NCI-H2196 (cell line): Measurements from ENCODE around the gene TK2.
"Not testable (repeated sequence)": the region's sequence is repeated elsewhere in the genome, so short reads cannot be mapped to it uniquely, and the experiment has no call there.

Experiments used
- DNase-seq: peaks from one replicate; lab custom pipeline; 2025; ENCODE audit not compliant: unreplicated experiment; lab: John Stamatoyannopoulos, UW

TK2 gene

DNA sequence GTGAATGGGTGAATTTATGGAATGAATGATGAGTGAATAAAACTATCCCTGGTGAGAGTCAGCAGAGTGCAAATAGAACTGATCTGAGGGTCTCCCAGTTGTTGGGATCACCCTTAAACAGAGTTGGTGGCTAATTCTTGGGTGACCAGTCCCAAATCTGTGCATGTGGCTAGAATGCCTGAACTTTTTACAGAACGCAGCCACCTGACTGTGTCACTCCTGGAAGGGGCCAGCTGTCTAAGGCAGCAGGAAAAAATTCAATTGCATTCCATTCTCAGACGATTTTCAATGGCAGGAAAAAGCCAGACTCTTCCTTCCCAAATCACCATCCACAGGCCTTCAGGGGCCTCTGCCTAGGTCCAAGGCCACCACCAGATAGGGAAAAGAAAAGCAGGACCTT is 79.4 kb downstream of the TK2 start:
- no peak for DNase-seq

DNA sequence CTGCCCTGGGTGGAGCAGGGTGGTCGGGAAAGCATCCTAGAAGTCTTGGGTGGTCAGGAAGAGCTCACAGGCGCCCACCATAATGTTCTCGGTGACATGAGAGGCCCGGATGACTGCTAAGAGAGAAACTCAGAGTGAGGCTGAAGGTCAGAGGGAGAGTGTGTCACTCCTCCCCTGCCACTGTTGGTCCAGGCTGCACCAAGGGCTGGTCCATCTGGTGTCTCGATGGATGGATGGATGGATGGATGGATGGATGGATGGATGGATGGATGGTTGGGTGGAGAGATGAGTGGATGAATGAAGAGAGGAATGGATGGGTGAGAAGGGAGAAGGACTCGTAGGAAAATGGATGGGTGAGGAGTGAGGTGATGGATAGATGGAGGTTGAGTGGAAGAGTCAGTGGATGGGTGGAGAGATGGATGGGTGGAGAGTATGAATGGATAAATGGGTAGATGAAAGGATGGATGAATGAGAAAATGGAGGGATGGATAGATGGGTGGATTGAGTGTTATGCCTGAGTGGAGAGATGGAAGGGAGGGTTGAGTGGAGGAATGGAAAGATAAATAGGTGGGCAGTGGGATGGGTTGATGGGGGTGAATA is 79.9 kb downstream of the TK2 start:
- DNase-seq, result no peak

DNA sequence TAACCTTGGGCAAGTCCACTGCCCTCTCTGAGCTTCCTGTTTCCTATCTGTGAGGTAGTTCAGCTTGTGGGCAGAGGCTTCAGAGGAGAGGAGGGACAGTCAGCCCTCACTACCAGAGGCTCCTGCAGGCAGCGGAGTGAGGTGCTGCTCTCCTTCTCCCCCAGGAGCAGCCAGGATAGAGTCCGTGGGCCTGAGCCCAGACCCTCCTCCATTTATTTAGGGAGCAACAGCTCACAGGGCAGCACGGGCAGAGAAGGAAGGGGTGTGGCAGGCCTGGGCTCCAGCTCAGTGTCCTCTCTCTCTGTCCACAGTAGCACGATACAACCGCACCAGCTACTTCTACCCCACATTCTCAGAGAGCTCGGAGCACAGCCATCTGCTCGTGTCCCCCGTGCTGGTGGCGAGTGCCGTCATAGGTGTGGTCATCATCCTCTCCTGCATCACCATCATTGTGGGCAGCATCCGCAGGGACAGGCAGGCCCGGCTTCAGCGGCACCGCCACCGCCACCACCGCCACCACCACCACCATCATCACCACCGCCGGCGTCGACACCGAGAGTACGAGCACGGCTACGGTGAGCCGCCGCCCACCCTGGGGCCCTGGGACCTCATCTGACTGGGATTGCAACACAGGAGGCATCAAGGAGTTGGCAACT is 80.5 kb downstream of the TK2 start:
- no peak for DNase-seq

DNA sequence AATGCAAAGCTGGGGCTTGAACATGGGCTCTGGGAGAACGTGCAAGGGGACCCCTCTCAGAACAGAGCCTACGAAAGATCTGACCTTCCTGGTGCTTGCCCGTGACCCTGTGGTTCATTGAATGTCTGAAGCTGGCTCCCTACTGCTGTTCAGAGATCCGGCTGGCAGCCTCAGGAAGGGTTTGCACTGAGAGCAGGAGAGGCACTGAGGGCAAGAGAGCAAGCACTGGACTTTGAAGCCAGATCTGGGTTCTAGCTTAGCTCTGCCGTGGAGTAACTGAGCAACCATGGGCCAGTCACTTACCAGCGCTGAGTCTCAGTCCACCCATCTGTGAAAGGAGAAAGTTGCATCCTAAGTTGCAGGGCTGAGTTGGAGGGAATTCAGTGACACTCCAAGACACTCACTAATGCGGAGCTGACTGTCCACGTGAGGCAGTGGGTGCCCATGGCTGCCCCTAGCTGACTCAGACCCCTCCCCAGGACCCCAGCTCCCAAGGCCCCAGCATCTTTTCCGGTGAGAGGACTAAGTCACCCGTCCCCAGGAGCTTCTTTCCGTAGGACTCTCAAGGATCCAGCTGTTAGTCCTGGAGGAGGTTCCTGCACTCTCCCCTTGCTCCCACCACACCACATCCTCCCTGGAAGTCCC is 81.5 kb downstream of the TK2 start:
- no peak for DNase-seq

DNA sequence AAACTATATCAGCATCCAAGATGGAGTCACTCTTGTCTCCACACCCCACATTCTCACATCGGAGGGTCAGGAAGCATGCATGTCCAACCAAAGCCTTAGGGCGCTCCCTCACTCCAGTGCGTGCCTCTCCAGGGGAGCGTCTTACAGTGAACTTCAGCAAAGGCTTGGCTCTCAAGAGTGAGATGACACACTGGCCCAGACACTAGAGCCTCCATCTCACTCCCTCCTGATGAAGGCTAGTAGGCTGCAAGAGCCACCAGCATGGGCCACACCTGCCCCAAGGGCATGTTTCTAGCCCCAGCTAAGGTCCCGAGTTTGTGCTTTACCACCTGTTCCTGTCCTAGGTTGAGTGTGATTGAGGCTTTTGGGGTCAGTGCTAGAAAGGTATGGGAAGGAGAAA is 82.3 kb downstream of the TK2 start:
- no peak for DNase-seq

DNA sequence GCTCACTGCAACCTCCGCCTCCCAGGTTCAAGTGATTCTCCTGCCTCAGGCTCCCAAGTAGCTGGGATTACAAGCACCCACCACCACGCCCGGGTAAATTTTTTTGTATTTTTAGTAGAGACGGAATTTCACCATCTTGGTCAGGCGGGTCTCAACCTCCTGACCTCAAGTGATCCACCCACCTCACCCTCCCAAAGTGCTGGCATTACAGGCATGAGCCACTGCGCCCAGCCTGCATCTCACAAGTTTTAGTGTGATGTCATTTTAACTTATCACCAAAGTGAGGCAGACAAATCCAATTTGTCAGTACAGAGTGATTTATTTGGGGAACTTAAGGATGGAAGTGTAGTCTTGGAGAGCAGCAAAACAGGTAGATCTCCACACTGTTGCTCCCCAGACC is 83.3 kb downstream of the TK2 start:
- DNase-seq, result not testable (repeated sequence)

DNA sequence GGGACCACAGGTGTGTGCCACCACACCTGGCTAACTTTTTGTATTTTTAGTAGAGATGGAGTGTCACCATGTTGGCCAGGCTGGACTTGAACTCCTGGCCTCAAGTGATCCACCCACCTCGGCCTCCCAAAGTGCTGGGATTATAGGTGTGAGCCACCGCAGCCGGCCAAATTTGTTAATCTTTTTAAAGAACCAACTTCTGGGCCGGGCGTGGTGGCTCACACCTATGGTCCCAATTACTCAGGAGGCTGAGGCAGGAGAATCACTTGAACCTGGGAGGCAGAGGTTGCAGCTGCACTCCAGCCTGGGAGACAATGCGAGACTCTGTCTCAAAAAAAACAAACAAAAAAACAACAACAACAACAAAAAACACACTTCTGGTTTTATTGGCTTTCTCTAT is 84.0 kb downstream of the TK2 start:
- not testable (repeated sequence) for DNase-seq

DNA sequence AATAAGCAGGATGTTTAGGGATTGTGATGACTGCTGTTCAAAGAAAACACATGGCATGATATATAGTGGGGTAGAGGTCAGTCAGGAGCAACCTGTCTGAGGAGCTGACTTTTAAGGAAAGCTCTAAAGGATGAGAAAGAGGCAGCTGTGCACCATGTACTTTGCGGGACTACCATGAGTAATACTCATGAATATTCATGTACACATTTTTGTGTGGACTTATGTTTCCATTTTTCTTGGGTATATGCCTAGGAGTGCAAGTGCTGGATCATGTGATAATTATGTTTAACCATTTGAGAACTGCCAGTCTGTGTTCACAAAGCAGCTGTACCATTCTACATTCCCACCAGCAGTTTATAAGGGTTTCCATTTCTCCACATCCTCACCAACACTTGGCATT is 87.0 kb downstream of the TK2 start:
- DNase-seq, result no peak

DNA sequence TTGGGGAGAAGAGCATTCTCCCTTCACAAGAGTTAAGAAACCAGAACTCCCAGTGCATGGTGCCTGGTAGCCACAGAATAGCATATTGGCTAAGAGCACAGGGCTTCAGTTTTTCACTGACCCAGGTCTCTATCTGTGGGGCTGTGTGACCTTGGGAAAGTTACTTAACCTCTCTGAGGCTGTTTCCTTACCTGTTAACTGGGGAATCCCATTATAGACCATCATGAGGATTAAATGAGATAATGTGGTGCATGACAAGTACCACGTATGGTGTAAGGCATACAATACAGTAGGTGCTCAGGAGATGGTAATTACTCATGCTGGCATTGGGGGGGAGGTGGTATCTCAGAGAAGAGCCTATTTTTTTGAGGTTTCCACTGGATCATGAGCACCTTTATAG is 89.2 kb downstream of the TK2 start:
- no peak for DNase-seq

DNA sequence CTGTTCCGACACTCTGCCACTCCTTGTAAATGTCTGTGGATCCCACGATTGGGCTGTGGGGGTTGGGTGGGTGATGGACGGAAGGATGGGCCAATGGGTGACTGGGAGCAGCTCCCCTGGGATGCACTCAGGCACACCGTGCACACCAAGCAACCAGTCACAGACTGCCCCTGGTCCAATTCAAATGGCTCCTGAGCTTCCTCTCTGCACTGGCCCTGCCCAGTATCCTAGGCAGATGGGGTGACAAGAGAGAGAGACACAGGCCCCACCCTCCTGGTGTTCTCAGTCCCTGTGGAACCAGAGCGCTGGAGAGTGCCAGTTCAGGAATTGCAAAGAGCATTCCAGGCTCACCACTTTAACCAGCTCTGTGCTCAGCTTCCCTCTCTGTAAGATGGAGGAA is 90.0 kb downstream of the TK2 start:
- no peak for DNase-seq

DNA sequence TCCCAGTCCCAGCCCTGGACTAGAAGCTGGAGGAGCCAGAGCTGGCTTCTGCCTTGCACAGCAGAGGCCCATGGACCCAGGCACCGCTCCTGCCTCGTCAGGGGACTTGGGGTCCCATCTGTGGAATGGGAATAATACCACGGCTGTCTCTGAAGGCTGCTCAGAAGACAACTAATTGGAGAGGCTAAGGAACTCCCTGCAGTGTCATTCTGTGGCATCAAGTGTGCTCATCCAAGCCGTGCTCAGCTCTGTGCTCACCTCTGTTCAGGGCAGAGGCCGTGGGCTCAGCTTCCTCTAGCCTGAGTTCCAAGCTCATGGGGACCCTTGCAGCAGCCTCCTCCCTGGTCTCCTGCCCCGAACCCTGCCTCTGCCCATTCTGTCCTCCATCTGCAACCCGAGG is 91.1 kb downstream of the TK2 start:
- DNase-seq, result no peak

DNA sequence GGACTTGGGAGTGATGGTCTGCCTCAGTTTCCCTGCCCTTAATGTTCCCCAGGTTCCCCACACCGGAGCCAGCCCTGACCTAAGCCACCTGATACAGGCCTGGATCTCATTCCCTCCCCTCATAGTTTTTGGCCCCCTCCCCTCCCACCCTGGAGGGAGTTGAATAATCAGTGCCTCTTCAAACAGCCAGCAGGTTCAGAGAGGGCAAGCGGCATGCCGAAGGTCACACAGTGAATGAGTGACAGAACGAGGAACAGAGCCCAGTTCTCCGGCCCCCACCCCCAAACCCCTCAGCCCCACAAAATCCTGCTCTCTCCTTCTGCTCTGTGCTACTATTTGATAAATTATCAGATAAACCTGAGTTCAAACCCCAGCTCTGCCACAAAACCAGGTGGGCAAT is 91.6 kb downstream of the TK2 start:
- DNase-seq, result no peak
